GM23338 (cell line): ENCODE measurements around the gene AGAP1. TPM values are rescaled to one million over a fixed set of nuclear protein-coding genes. Genes with fewer than 3 reads are reported as not detected.

ENCODE experiments used
- ATAC-seq: fragments of 200-7000 bp; cut with Tn5 transposase; 3 replicates; pipeline ENCODE4 v1.9.1; 2020
- DNase-seq: peaks from one replicate; pipeline ENCODE4 v3.0.0-alpha.2; 2015; ENCODE audit warnings: low spot score
- H2AFZ ChIP-seq: fragments of 200-600 bp; sonication (generic); 2 replicates; pipeline ENCODE4 v1.8.0; 2016; ENCODE audit warnings: antibody characterized with exemption, mild to moderate bottlenecking, moderate library complexity
- H3F3A ChIP-seq: fragments of 200-600 bp; sonication (generic); replicated peaks from 2 replicates; pipeline ENCODE4 v1.8.0; 2017; ENCODE audit warnings: antibody characterized with exemption, mixed run types, low read depth
- H3K27ac ChIP-seq: fragments of 200-600 bp; sonication (generic); 2 replicates; pipeline ENCODE4 v1.6.1; 2016; ENCODE audit warnings: low read depth
- H3K27me3 ChIP-seq: fragments of 200-600 bp; sonication (generic); 2 replicates; pipeline ENCODE4 v1.8.0; 2016; ENCODE audit warnings: mild to moderate bottlenecking, mixed run types, moderate library complexity; ENCODE audit not compliant: insufficient read depth
- H3K36me3 ChIP-seq: fragments of 200-600 bp; sonication (generic); 2 replicates; pipeline ENCODE4 v1.8.0; 2016; ENCODE audit warnings: mild to moderate bottlenecking; ENCODE audit not compliant: insufficient read depth
- H3K4me1 ChIP-seq: fragments of 200-600 bp; sonication (generic); 2 replicates; pipeline ENCODE4 v1.8.0; 2016; ENCODE audit warnings: mild to moderate bottlenecking, moderate library complexity; ENCODE audit not compliant: insufficient read depth
- H3K4me2 ChIP-seq: fragments of 200-600 bp; sonication (generic); 2 replicates; pipeline ENCODE4 v1.7.1; 2017; ENCODE audit warnings: mixed run types
- H3K4me3 ChIP-seq: fragments of 200-600 bp; sonication (generic); 2 replicates; pipeline ENCODE4 v1.6.1; 2016; ENCODE audit warnings: mixed run types
- H3K79me2 ChIP-seq: fragments of 200-600 bp; sonication (generic); replicated peaks from 2 replicates; pipeline ENCODE4 v1.8.0; 2017; ENCODE audit warnings: mild to moderate bottlenecking; ENCODE audit not compliant: insufficient read depth
- H3K9me2 ChIP-seq: fragments of 200-600 bp; sonication (generic); 2 replicates; pipeline ENCODE4 v1.8.0; 2017; ENCODE audit not compliant: insufficient read depth
- H4K20me1 ChIP-seq: fragments of 200-600 bp; sonication (generic); replicated peaks from 2 replicates; pipeline ENCODE4 v1.8.0; 2017; ENCODE audit warnings: mild to moderate bottlenecking; ENCODE audit not compliant: insufficient read depth
- H3K27ac Mint-ChIP-seq: 2 replicates; pipeline ENCODE4 v1.8.0; 2020; ENCODE audit warnings: inconsistent platforms, mild to moderate bottlenecking, moderate library complexity, mixed read lengths
- H3K27me3 Mint-ChIP-seq: 3 replicates; pipeline ENCODE4 v1.8.0; 2022; ENCODE audit warnings: low read depth, mild to moderate bottlenecking, moderate library complexity, mixed read lengths, inconsistent platforms; ENCODE audit not compliant: insufficient read depth, poor library complexity
- H3K36me3 Mint-ChIP-seq: 3 replicates; pipeline ENCODE4 v1.8.0; 2021; ENCODE audit warnings: low read depth, mild to moderate bottlenecking, inconsistent platforms, moderate library complexity, mixed read lengths
- H3K4me1 Mint-ChIP-seq: 3 replicates; pipeline ENCODE4 v1.8.0; 2020; ENCODE audit warnings: mild to moderate bottlenecking, inconsistent platforms, mixed read lengths
- H3K4me3 Mint-ChIP-seq: 3 replicates; pipeline ENCODE4 v1.8.0; 2021; ENCODE audit warnings: moderate library complexity, mild to moderate bottlenecking, inconsistent platforms, mixed read lengths
- H3K9me3 Mint-ChIP-seq: 3 replicates; pipeline ENCODE4 v1.8.0; 2020; ENCODE audit warnings: moderate library complexity, mild to moderate bottlenecking, inconsistent platforms, mixed read lengths
- CREB1 ChIP-seq: fragments of 250-450 bp; sonication (Bioruptor Pico); IDR thresholded peaks from 2 replicates; pipeline ENCODE4 v1.5.0; 2020; ENCODE audit warnings: low read depth, mild to moderate bottlenecking, moderate library complexity
- CTCF ChIP-seq, 2 experiments: fragments of 200-600 bp in 1 of 2; sonication (generic) in 1 of 2; conservative IDR thresholded peaks; 2 replicates each; pipeline versions ENCODE4 v1.5.1 to v1.6.1; 2016 to 2017; ENCODE audit warnings: antibody characterized with exemption in 2 of 2, low read depth in 2 of 2, mild to moderate bottlenecking in 2 of 2, moderate library complexity in 1 of 2
- ETS1 ChIP-seq: IDR thresholded peaks from 2 replicates; pipeline ENCODE4 v1.6.1; 2016; ENCODE audit warnings: antibody characterized with exemption
- EZH2 ChIP-seq: fragments of 200-600 bp; sonication (generic); IDR thresholded peaks from one replicate; pipeline ENCODE4 v1.8.0; 2017; ENCODE audit warnings: antibody characterized with exemption, mild to moderate bottlenecking, low read depth; ENCODE audit not compliant: unreplicated experiment
- EZH2phosphoT487 ChIP-seq: fragments of 200-600 bp; sonication (generic); IDR thresholded peaks from one replicate; pipeline ENCODE4 v1.8.1; 2018; ENCODE audit warnings: antibody characterized with exemption; ENCODE audit not compliant: unreplicated experiment
- JUNB ChIP-seq: IDR thresholded peaks from one replicate; pipeline ENCODE4 v1.6.1; 2016; ENCODE audit warnings: antibody characterized with exemption; ENCODE audit not compliant: unreplicated experiment
- NANOG ChIP-seq: IDR thresholded peaks from 2 replicates; pipeline ENCODE4 v1.6.1; 2016; ENCODE audit warnings: antibody characterized with exemption, borderline replicate concordance
- POLR2AphosphoS5 ChIP-seq: IDR thresholded peaks from 2 replicates; pipeline ENCODE4 v1.6.1; 2016; ENCODE audit warnings: antibody characterized with exemption, low read depth
- REST ChIP-seq: IDR thresholded peaks from one replicate; pipeline ENCODE4 v1.6.1; 2018; ENCODE audit warnings: antibody characterized with exemption; ENCODE audit not compliant: unreplicated experiment
- STAT1 ChIP-seq: IDR thresholded peaks from one replicate; pipeline ENCODE4 v1.6.1; 2016; ENCODE audit warnings: antibody characterized with exemption; ENCODE audit not compliant: unreplicated experiment
- ZNF114 ChIP-seq: fragments of 250-450 bp; sonication (Bioruptor Pico); IDR thresholded peaks from 2 replicates; pipeline ENCODE4 v1.5.0; 2020; ENCODE audit warnings: mild to moderate bottlenecking, moderate library complexity
- ZNF331 ChIP-seq: fragments of 250-450 bp; sonication (Bioruptor Pico); IDR thresholded peaks from 2 replicates; pipeline ENCODE4 v1.5.0; 2020; ENCODE audit warnings: low read depth, mild to moderate bottlenecking, moderate library complexity
- ZNF462 ChIP-seq: fragments of 250-450 bp; sonication (Bioruptor Pico); IDR thresholded peaks from 2 replicates; pipeline ENCODE4 v1.5.0; 2020; ENCODE audit warnings: mild to moderate bottlenecking, moderate library complexity
- polyA plus RNA-seq: library from polyadenylated mRNA; unstranded; fragments of >200 nt; fragmentation: Nextera tagmentation; extraction: Ambion mirVana; gene quantifications from 2 replicates; pipeline ENCODE4 v1.2.1, GENCODE V29; 2016
- total RNA-seq: library from RNA; depleted of rRNA; stranded (reverse); fragments of >200 nt; shearing (Covaris generic); gene quantifications from 2 replicates; pipeline ENCODE4 v1.2.3, GENCODE V29; 2014

The AGAP1 gene
- total and polyA plus RNA-seq, 2 experiments from 2014 or later: 13.3 to 27.9 TPM

GRCh38 chr2:235688511-235689426, 194.9 kb downstream of the AGAP1 start:
- H4K20me1 ChIP-seq: peaks cover 57% of the 10 kb centered on the region
- H3K9me2 ChIP-seq: no peaks in the 10 kb centered on the region
- no peaks in the 10 kb centered on the region for H3K36me3 ChIP-seq
- no peaks in the 10 kb centered on the region for H3K27me3 ChIP-seq
- no peak overlapping the region for H3K4me3 ChIP-seq
- TF ChIP-seq CTCF (conservative IDR thresholded peaks at IDR 0.05; ENCODE audit: low read depth in 2 of 2) (no peak), ZNF462 (no peak), STAT1 (no peak), EZH2 (no peak), EZH2phosphoT487 (no peak), NANOG (no peak), POLR2AphosphoS5 (no peak), ZNF331 (CRISPR knock-in tag) (no peak), REST (no peak), ETS1 (no peak), JUNB (no peak), CREB1 (CRISPR knock-in tag) (no peak), ZNF114 (CRISPR knock-in tag) (no peak)
- H3K4me2 ChIP-seq: no peak overlapping the region
- no peaks in the 10 kb centered on the region for H3K36me3 Mint-ChIP-seq
- peaks cover 23% of the 10 kb centered on the region for H3K4me1 ChIP-seq
- H3K4me3 Mint-ChIP-seq: no peak overlapping the region
- H3K9me3 Mint-ChIP-seq: no peaks in the 10 kb centered on the region; the same call in 2 of the 3 replicates
- DNase-seq (no peak), ATAC-seq (no peak)
- peaks cover 57% of the 10 kb centered on the region for H3K4me1 Mint-ChIP-seq
- peaks cover 13% of the 10 kb centered on the region for H3K27me3 Mint-ChIP-seq
- no peak overlapping the region for H2AFZ ChIP-seq
- no peak overlapping the region for H3K27ac ChIP-seq
- no peak overlapping the region for H3K27ac Mint-ChIP-seq
- H3F3A ChIP-seq: no peaks in the 10 kb centered on the region
- H3K79me2 ChIP-seq: peaks cover 95% of the 10 kb centered on the region
